Parathyroid adenoma (tissue), 2 donors: ENCODE results near the gene ZNF32.

Source experiments
- H2AFZ ChIP-seq: fragments of 300-600 bp; sonication (generic); one replicate; pipeline ENCODE4 v1.7.0; 2017; ENCODE audit warnings: antibody characterized with exemption, mild to moderate bottlenecking
- H3K27ac ChIP-seq: fragments of 300-600 bp; sonication (generic); one replicate; pipeline ENCODE4 v1.7.0; 2017
- H3K27me3 ChIP-seq: fragments of 300-600 bp; sonication (generic); one replicate; pipeline ENCODE4 v1.7.0; 2017; ENCODE audit warnings: low read length; ENCODE audit not compliant: control insufficient read depth, insufficient read depth
- H3K36me3 ChIP-seq: fragments of 300-600 bp; sonication (generic); one replicate; pipeline ENCODE4 v1.7.0; 2017; ENCODE audit warnings: low read length; ENCODE audit not compliant: control insufficient read depth, insufficient read depth
- H3K4me1 ChIP-seq: fragments of 300-600 bp; sonication (generic); one replicate; pipeline ENCODE4 v1.7.0; 2017; ENCODE audit warnings: control low read depth
- H3K4me2 ChIP-seq: fragments of 300-600 bp; sonication (generic); one replicate; pipeline ENCODE4 v1.7.0; 2017; ENCODE audit warnings: low read length
- H3K4me3 ChIP-seq: fragments of 300-600 bp; sonication (generic); one replicate; pipeline ENCODE4 v1.7.0; 2017; ENCODE audit warnings: low read depth, low read length
- H3K79me2 ChIP-seq: fragments of 300-600 bp; sonication (generic); one replicate; pipeline ENCODE4 v1.7.0; 2017; ENCODE audit warnings: control low read depth
- H3K9ac ChIP-seq: fragments of 300-600 bp; sonication (generic); one replicate; pipeline ENCODE4 v1.7.0; 2017; ENCODE audit warnings: mild to moderate bottlenecking
- H3K9me3 ChIP-seq: fragments of 300-600 bp; sonication (generic); one replicate; pipeline ENCODE4 v1.7.0; 2017; ENCODE audit warnings: low read length; ENCODE audit not compliant: control insufficient read depth
- TF ChIP-seq, protein P1 (sequence below): fragments of 300-600 bp; sonication (generic); IDR thresholded peaks from one replicate; pipeline ENCODE4 v1.7.0; 2017; ENCODE audit warnings: antibody characterized with exemption, mild to moderate bottlenecking
- donor health status: primary hyperparathyroidism.

The ZNF32 gene

GRCh38 chr10:43596546-43596945 lies 52.1 kb downstream of the ZNF32 start:
- Histone ChIP-seq H2AFZ (no peak overlapping the region), H3K4me1 (no peaks in the 10 kb centered on the region), H3K9ac (no peak overlapping the region), H3K9me3 (no peaks in the 10 kb centered on the region), H3K4me3 (no peak overlapping the region), H3K36me3 (no peaks in the 10 kb centered on the region), H3K4me2 (no peak overlapping the region), H3K27me3 (no peaks in the 10 kb centered on the region), H3K27ac (no peak overlapping the region), H3K79me2 (no peaks in the 10 kb centered on the region)
- TF ChIP-seq, protein P1, sequence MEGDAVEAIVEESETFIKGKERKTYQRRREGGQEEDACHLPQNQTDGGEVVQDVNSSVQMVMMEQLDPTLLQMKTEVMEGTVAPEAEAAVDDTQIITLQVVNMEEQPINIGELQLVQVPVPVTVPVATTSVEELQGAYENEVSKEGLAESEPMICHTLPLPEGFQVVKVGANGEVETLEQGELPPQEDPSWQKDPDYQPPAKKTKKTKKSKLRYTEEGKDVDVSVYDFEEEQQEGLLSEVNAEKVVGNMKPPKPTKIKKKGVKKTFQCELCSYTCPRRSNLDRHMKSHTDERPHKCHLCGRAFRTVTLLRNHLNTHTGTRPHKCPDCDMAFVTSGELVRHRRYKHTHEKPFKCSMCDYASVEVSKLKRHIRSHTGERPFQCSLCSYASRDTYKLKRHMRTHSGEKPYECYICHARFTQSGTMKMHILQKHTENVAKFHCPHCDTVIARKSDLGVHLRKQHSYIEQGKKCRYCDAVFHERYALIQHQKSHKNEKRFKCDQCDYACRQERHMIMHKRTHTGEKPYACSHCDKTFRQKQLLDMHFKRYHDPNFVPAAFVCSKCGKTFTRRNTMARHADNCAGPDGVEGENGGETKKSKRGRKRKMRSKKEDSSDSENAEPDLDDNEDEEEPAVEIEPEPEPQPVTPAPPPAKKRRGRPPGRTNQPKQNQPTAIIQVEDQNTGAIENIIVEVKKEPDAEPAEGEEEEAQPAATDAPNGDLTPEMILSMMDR: no peak

DNA sequence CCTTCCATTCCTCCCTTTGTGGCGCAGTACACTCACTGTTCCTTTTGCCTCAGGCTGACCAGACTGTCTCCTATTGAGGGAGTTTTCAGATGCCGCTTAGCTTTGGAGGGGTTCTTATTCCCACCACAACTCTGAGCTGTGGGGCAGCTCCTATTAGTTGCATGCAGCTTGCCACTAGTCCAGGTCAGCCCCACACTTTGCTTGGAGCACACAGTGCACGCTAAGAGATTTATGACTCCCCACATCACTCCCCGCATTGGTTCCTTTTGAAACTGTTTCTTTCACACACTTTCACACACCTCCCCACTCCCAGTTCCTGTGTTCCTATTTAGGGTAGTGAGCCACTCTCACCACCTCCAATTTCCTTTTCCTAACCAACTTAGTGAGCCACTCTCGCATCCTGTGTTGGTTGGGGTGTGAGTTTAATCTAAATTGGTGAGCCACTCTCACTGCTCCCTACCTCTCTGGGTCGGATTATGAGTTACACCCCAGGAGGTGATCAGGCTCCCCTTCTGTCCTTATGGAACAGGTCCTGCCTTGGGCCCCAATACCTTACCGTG lies 52.9 kb downstream of the ZNF32 start:
- Histone ChIP-seq H3K36me3 (no peaks in the 10 kb centered on the region), H3K27ac (no peak overlapping the region), H3K4me2 (no peak overlapping the region), H2AFZ (no peak overlapping the region), H3K4me1 (no peaks in the 10 kb centered on the region), H3K79me2 (no peaks in the 10 kb centered on the region), H3K27me3 (no peaks in the 10 kb centered on the region), H3K9me3 (no peaks in the 10 kb centered on the region), H3K9ac (no peak overlapping the region), H3K4me3 (no peak overlapping the region)
- TF ChIP-seq, protein P1: no peak

- Histone ChIP-seq H3K36me3 (no peaks in the 10 kb centered on the region), H3K27me3 (no peaks in the 10 kb centered on the region), H3K9me3 (no peaks in the 10 kb centered on the region), H3K79me2 (no peaks in the 10 kb centered on the region), H3K4me3 (no peak overlapping the region), H3K4me1 (no peaks in the 10 kb centered on the region), H2AFZ (peak overlapping the region; percentile 35), H3K27ac (no peak overlapping the region), H3K9ac (no peak overlapping the region), H3K4me2 (no peak overlapping the region)
- TF ChIP-seq, protein P1: no peak
Measured at GRCh38 chr10:43594944-43595589, 53.6 kb downstream of the ZNF32 start.
